ENCODE data around the gene CREB3L2. TPM values are rescaled to one million over a fixed set of nuclear protein-coding genes. Genes with fewer than 3 reads are reported as not detected.

CREB3L2 gene
- total and polyA plus RNA-seq, 8 donors: 5.8 to 258 (median 23.6) TPM

GRCh38 chr7:137848095-137848494 lies 153.8 kb downstream of the CREB3L2 start:
- H3K27me3 ChIP-seq: peaks cover 0 to 53% (median 29%) of the 10 kb centered on the region in 3 donors
- no peak overlapping the region for H3K27ac ChIP-seq
- no peak overlapping the region for H3K4me3 ChIP-seq
- TF ChIP-seq CTCF (IDR thresholded peaks at IDR 0.05) (no peak), EP300 (IDR thresholded peaks at IDR 0.05) (no peak), POLR2A (IDR thresholded peaks at IDR 0.05) (no peak), POLR2AphosphoS5 (IDR thresholded peaks at IDR 0.05) (no peak)
- intact Hi-C loops (cut with DNase I; ENCODE audit: low total_unique reads): no loop called here
- H3K36me3 ChIP-seq: peaks cover 0 to 8% (median 0%) of the 10 kb centered on the region in 4 donors
- WGBS, 5 donors: 64 to 76% (median 73%) methylated on average over 8 of the region's 8 CpGs
- H3K4me1 ChIP-seq: peaks cover 8 to 18% (median 13%) of the 10 kb centered on the region in 4 donors
- no peak for DNase-seq
- H3K9me3 ChIP-seq: no peaks in the 10 kb centered on the region

GRCh38 chr7:137847568-137848050 lies 154.3 kb downstream of the CREB3L2 start:
- DNase-seq: peak in 1 of 2 donors; percentile 55
- peaks cover 0 to 53% (median 29%) of the 10 kb centered on the region in 3 donors for H3K27me3 ChIP-seq
- 22 to 29% (median 26%) methylated on average over 18 of the region's 18 CpGs for WGBS, 5 donors
- H3K4me3 ChIP-seq: peak overlapping the region; percentile 37 to 39 (median 38)
- peaks cover 0 to 8% (median 0%) of the 10 kb centered on the region in 4 donors for H3K36me3 ChIP-seq
- intact Hi-C loops (cut with DNase I; ENCODE audit: low total_unique reads): no loop called here
- no peak overlapping the region for H3K27ac ChIP-seq
- H3K9me3 ChIP-seq: no peaks in the 10 kb centered on the region
- H3K4me1 ChIP-seq: peaks cover 8 to 18% (median 13%) of the 10 kb centered on the region in 4 donors
- TF ChIP-seq CTCF (IDR thresholded peaks at IDR 0.05): no peak
- no peak for TF ChIP-seq POLR2AphosphoS5 (IDR thresholded peaks at IDR 0.05)
- no peak for TF ChIP-seq POLR2A (IDR thresholded peaks at IDR 0.05)
- no peak for TF ChIP-seq EP300 (IDR thresholded peaks at IDR 0.05)

- peaks cover 8 to 18% (median 13%) of the 10 kb centered on the region in 4 donors for H3K4me1 ChIP-seq
- TF ChIP-seq POLR2A (IDR thresholded peaks at IDR 0.05): no peak
- no peak for TF ChIP-seq CTCF (IDR thresholded peaks at IDR 0.05)
- TF ChIP-seq EP300 (IDR thresholded peaks at IDR 0.05): no peak
- no peak for TF ChIP-seq POLR2AphosphoS5 (IDR thresholded peaks at IDR 0.05)
- no peak within 1 kb of the TSS for H3K27ac ChIP-seq
- H3K4me3 ChIP-seq: peak within 1 kb of the TSS; percentile 37 to 39 (median 38)
- peaks cover 0 to 5% (median 0%) of the 10 kb centered on the region in 4 donors for H3K36me3 ChIP-seq
- intact Hi-C loops (cut with DNase I; ENCODE audit: low total_unique reads): no loop called here
- no peaks in the 10 kb centered on the region for H3K9me3 ChIP-seq
- WGBS, 5 donors: 1 to 9% (median 2%) methylated on average over 9 to 65 of the region's 66 CpGs
- peaks cover 0 to 58% (median 29%) of the 10 kb centered on the region in 3 donors for H3K27me3 ChIP-seq
- peak in 1 of 2 donors; percentile 71 for DNase-seq
These were observed 154.9 kb downstream of the CREB3L2 start, which contains the start of gene DGKI for GRCh38 chr7:137846827-137847567. Gene DGKI (minus strand): TSS chr7:137846974.

- DNase-seq: no peak
- WGBS, 5 donors: 0 to 2% (median 1%) methylated on average over 13 to 28 of the region's 47 CpGs; no CpG with 5 or more reads in 1 of the 5 donors
- Histone ChIP-seq H3K27ac (no peak overlapping the region), H3K9me3 (no peaks in the 10 kb centered on the region), H3K36me3 (peaks cover 0 to under 1% (median 0%) of the 10 kb centered on the region in 4 donors), H3K27me3 (peaks cover 0 to 62% (median 29%) of the 10 kb centered on the region in 3 donors), H3K4me1 (peaks cover 8 to 18% (median 13%) of the 10 kb centered on the region in 4 donors), H3K4me3 (peak overlapping the region; percentile 37 to 39 (median 38))
- intact Hi-C loops (cut with DNase I; ENCODE audit: low total_unique reads): no loop called here
- no peak for TF ChIP-seq CTCF (IDR thresholded peaks at IDR 0.05)
- TF ChIP-seq EP300 (IDR thresholded peaks at IDR 0.05): no peak
- no peak for TF ChIP-seq POLR2AphosphoS5 (IDR thresholded peaks at IDR 0.05)
- no peak for TF ChIP-seq POLR2A (IDR thresholded peaks at IDR 0.05)
These were observed 155.4 kb downstream of the CREB3L2 start for GRCh38 chr7:137846549-137846826.
